Measurements from ENCODE around the gene FOXI3.

- TF ChIP-seq, protein P1, sequence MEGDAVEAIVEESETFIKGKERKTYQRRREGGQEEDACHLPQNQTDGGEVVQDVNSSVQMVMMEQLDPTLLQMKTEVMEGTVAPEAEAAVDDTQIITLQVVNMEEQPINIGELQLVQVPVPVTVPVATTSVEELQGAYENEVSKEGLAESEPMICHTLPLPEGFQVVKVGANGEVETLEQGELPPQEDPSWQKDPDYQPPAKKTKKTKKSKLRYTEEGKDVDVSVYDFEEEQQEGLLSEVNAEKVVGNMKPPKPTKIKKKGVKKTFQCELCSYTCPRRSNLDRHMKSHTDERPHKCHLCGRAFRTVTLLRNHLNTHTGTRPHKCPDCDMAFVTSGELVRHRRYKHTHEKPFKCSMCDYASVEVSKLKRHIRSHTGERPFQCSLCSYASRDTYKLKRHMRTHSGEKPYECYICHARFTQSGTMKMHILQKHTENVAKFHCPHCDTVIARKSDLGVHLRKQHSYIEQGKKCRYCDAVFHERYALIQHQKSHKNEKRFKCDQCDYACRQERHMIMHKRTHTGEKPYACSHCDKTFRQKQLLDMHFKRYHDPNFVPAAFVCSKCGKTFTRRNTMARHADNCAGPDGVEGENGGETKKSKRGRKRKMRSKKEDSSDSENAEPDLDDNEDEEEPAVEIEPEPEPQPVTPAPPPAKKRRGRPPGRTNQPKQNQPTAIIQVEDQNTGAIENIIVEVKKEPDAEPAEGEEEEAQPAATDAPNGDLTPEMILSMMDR (IDR thresholded peaks at IDR 0.05; ENCODE audit: low read depth, low read length, poor library complexity, severe bottlenecking), result no peak
- TF ChIP-seq EZH2phosphoT487 (IDR thresholded peaks at IDR 0.05; ENCODE audit: borderline replicate concordance, low read length), result no peak
These were observed 9.0 kb downstream of the FOXI3 start for GRCh38 chr2:88443353-88443938.

Measured in DOHH2 (cell line).